ENCODE measurements around the gene TRIM26.
"Not testable (repeated sequence)": the region's sequence is repeated elsewhere in the genome, so short reads cannot be mapped to it uniquely, and the experiment has no call there.

Gene TRIM26

GRCh38 chr6:30152910-30153610, 60.1 kb downstream of the TRIM26 start:
- DNase-seq = no peak

- DNase-seq = no peak
Observed at GRCh38 chr6:30152016-30152673, 61.1 kb downstream of the TRIM26 start.

GRCh38 chr6:30151580-30151979, 61.6 kb downstream of the TRIM26 start:
- no peak for DNase-seq

- DNase-seq = no peak
Observed at GRCh38 chr6:30150671-30151395, 62.4 kb downstream of the TRIM26 start.

- no peak for DNase-seq
Observed at GRCh38 chr6:30149858-30150550, 63.2 kb downstream of the TRIM26 start.

GRCh38 chr6:30149234-30149633, 64.0 kb downstream of the TRIM26 start:
- DNase-seq = no peak

GRCh38 chr6:30147096-30147495, 66.1 kb downstream of the TRIM26 start:
- DNase-seq = no peak

- DNase-seq = no peak
Observed at GRCh38 chr6:30145818-30146217, 67.4 kb downstream of the TRIM26 start.

GRCh38 chr6:30144811-30145210, 68.4 kb downstream of the TRIM26 start:
- DNase-seq = no peak

- DNase-seq = no peak
Observed at GRCh38 chr6:30143780-30144179, 69.4 kb downstream of the TRIM26 start.

GRCh38 chr6:30142665-30143064, 70.5 kb downstream of the TRIM26 start:
- no peak for DNase-seq

GRCh38 chr6:30140240-30140639, 73.0 kb downstream of the TRIM26 start:
- not testable (repeated sequence) for DNase-seq

GRCh38 chr6:30136570-30137286, 76.5 kb downstream of the TRIM26 start:
- peak; percentile 57 for DNase-seq

- no peak for DNase-seq
Observed at GRCh38 chr6:30135757-30136156, 77.4 kb downstream of the TRIM26 start, which contains the start of gene TRIM40. Gene TRIM40, plus strand, starts transcription at chr6:30136140. Its CDS starts 897 bp downstream, at chr6:30137037.

- no peak for DNase-seq
Observed at GRCh38 chr6:30135147-30135546, 78.1 kb downstream of the TRIM26 start.
